Trophoblast cell (in vitro differentiated cells and primary cell): ENCODE results near the gene SMPD3.

Source experiments
- DNase-seq, 2 donors: peaks; one replicate each; pipeline ENCODE4 v3.0.0-alpha.2; 2016
- H2AFZ ChIP-seq: 2 replicates; pipeline ENCODE4 v1.6.1; 2013; ENCODE audit warnings: low read length, moderate library complexity, mild to moderate bottlenecking; ENCODE audit not compliant: insufficient read depth, poor library complexity
- H2AK5ac ChIP-seq: 2 replicates; pipeline ENCODE4 v1.6.1; 2013; ENCODE audit warnings: mild to moderate bottlenecking, low read length
- H2BK120ac ChIP-seq: 2 replicates; pipeline ENCODE4 v1.6.1; 2013; ENCODE audit warnings: low read length, mild to moderate bottlenecking, moderate library complexity; ENCODE audit not compliant: insufficient read depth, poor library complexity
- H2BK12ac ChIP-seq: 2 replicates; pipeline ENCODE4 v1.6.1; 2013; ENCODE audit warnings: mild to moderate bottlenecking, low read length, moderate library complexity
- H2BK5ac ChIP-seq: 2 replicates; pipeline ENCODE4 v1.6.1; 2013; ENCODE audit warnings: low read length, low read depth, moderate library complexity, mild to moderate bottlenecking; ENCODE audit not compliant: poor library complexity
- H3K14ac ChIP-seq: 2 replicates; pipeline ENCODE4 v1.6.1; 2013; ENCODE audit warnings: mild to moderate bottlenecking, low read length
- H3K18ac ChIP-seq: 2 replicates; pipeline ENCODE4 v1.6.1; 2013; ENCODE audit warnings: mild to moderate bottlenecking, low read length
- H3K23ac ChIP-seq: 2 replicates; pipeline ENCODE4 v1.6.1; 2013; ENCODE audit warnings: low read length
- H3K27ac ChIP-seq: 2 replicates; pipeline ENCODE4 v1.5.1; 2013; ENCODE audit warnings: low read depth, mild to moderate bottlenecking, inconsistent platforms, low read length, moderate library complexity
- H3K27me3 ChIP-seq: 2 replicates; pipeline ENCODE4 v1.6.1; 2013; ENCODE audit warnings: inconsistent platforms, mild to moderate bottlenecking, low read length, moderate library complexity; ENCODE audit not compliant: insufficient read depth
- H3K36me3 ChIP-seq, 2 experiments: 1 replicate in 1 of 2; 2 replicates in 1 of 2; pipeline ENCODE4 v1.6.1; 2013; ENCODE audit warnings: low read length in 2 of 2, mild to moderate bottlenecking in 2 of 2, moderate library complexity in 1 of 2; ENCODE audit not compliant: insufficient read depth in 2 of 2, control insufficient read depth in 1 of 2
- H3K4ac ChIP-seq: 2 replicates; pipeline ENCODE4 v1.6.1; 2013; ENCODE audit warnings: low read depth, mild to moderate bottlenecking, low read length, moderate library complexity
- H3K4me1 ChIP-seq, 2 experiments: 1 replicate in 1 of 2; 2 replicates in 1 of 2; pipeline ENCODE4 v1.6.1; 2013; ENCODE audit warnings: low read length in 2 of 2, mild to moderate bottlenecking in 2 of 2, moderate library complexity in 1 of 2; ENCODE audit not compliant: insufficient read depth in 2 of 2, control insufficient read depth in 1 of 2
- H3K4me2 ChIP-seq: 2 replicates; pipeline ENCODE4 v1.6.1; 2013; ENCODE audit warnings: inconsistent platforms, mild to moderate bottlenecking, low read length, moderate library complexity
- H3K4me3 ChIP-seq: 2 replicates; pipeline ENCODE4 v1.5.1; 2013; ENCODE audit warnings: mild to moderate bottlenecking, low read depth, low read length, inconsistent platforms
- H3K79me1 ChIP-seq: one replicate; pipeline ENCODE4 v1.6.1; 2013; ENCODE audit warnings: low read length
- H3K79me2 ChIP-seq: 2 replicates; pipeline ENCODE4 v1.6.1; 2013; ENCODE audit warnings: low read length, mild to moderate bottlenecking; ENCODE audit not compliant: control insufficient read depth, insufficient read depth, poor library complexity
- H3K9ac ChIP-seq: 2 replicates; pipeline ENCODE4 v1.6.1; 2013; ENCODE audit warnings: mild to moderate bottlenecking, low read length
- H3K9me3 ChIP-seq: 2 replicates; pipeline ENCODE4 v1.6.1; 2013; ENCODE audit warnings: low read depth, mild to moderate bottlenecking, control low read depth, inconsistent platforms, low read length; ENCODE audit not compliant: insufficient read depth
- H4K12ac ChIP-seq: 2 replicates; pipeline ENCODE4 v1.6.1; 2013; ENCODE audit warnings: low read depth, mild to moderate bottlenecking, low read length, moderate library complexity
- H4K8ac ChIP-seq: 2 replicates; pipeline ENCODE4 v1.6.1; 2013; ENCODE audit warnings: low read depth, mild to moderate bottlenecking, low read length, moderate library complexity
- H4K91ac ChIP-seq: one replicate; pipeline ENCODE4 v1.6.1; 2013; ENCODE audit warnings: low read depth, mild to moderate bottlenecking, low read length, moderate library complexity
- WGBS: extraction: QIAGEN DNeasy Blood & Tissue Kit; methylation state at CpG from one replicate; pipeline ENCODE4 v1.1.7; 2013; ENCODE audit warnings: missing lambda C conversion rate; ENCODE audit not compliant: insufficient read length, insufficient coverage; ENCODE audit errors: extremely low coverage; 5-methylcytosine and 5-hydroxymethylcytosine counted together

SMPD3 gene

DNA sequence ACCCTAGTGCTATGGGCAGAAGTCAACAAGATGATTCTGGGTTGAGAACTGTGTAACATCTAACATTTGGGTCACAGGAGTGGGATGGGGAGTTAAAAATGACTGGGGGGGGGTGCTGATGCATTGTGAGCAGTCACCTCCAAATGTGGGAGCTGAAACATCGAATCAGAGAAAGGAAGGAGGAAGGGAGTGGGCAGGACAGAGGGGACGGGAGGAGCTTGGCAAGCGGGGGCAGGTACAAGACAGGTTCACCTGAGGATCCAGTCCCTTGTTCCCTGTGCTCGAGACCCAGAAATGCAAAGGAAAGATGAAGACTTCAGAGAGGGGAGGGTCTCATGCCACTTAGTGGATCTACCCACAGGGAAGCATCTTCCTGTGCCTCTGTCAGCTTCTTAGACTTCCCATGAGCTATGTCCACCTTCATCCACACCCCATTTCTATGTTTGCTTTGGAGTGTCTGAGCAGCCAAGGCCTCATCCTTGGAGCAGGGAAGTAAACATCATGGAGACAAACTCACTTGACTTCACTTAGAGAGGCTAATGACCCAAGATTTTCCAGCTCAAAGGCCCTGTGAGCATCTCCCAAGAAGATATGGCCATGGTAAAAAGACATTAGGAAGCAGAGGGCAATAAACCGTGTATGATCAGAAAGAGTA is 20.5 kb downstream of the SMPD3 start:
- H3K4me1 ChIP-seq = no peaks in the 10 kb centered on the region
- H3K4ac ChIP-seq = no peak overlapping the region
- no peaks in the 10 kb centered on the region for H3K79me1 ChIP-seq
- no peaks in the 10 kb centered on the region for H3K79me2 ChIP-seq
- H3K4me3 ChIP-seq = no peak overlapping the region
- H3K14ac ChIP-seq = no peak overlapping the region
- WGBS = no CpG with 5 or more reads among the region's 5 CpGs
- no peaks in the 10 kb centered on the region for H3K27me3 ChIP-seq
- H3K23ac ChIP-seq = no peak overlapping the region
- DNase-seq = no peak
- no peak overlapping the region for H4K8ac ChIP-seq
- no peak overlapping the region for H2AK5ac ChIP-seq
- no peak overlapping the region for H3K27ac ChIP-seq
- no peak overlapping the region for H3K18ac ChIP-seq
- H4K91ac ChIP-seq = no peak overlapping the region
- H3K4me2 ChIP-seq = no peak overlapping the region
- H3K9ac ChIP-seq = no peak overlapping the region
- H3K9me3 ChIP-seq = no peaks in the 10 kb centered on the region
- H2BK5ac ChIP-seq = no peak overlapping the region
- no peak overlapping the region for H4K12ac ChIP-seq
- no peak overlapping the region for H2BK120ac ChIP-seq
- H2BK12ac ChIP-seq = no peak overlapping the region
- no peak overlapping the region for H2AFZ ChIP-seq
- H3K36me3 ChIP-seq = no peaks in the 10 kb centered on the region

DNA sequence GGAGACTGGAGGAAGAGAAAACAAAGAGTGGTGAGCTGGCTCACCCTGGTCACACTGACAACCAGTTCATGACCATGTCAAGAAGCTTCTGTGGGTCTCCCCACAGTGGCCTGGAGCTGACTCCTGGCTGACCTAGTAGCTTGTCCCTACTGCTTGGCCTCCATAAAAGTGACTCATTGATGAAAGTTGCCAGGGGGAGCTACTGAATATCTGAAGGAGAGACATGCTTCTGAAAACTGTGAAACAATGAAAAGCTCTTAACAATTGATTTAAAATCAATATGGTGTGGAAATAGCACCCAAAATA is 22.0 kb downstream of the SMPD3 start:
- no peak overlapping the region for H3K18ac ChIP-seq
- no peak overlapping the region for H3K23ac ChIP-seq
- H3K4me3 ChIP-seq = no peak overlapping the region
- H3K9me3 ChIP-seq = peaks cover under 1% of the 10 kb centered on the region
- no peak overlapping the region for H2AFZ ChIP-seq
- no peak overlapping the region for H3K14ac ChIP-seq
- no peak overlapping the region for H4K8ac ChIP-seq
- H3K27ac ChIP-seq = no peak overlapping the region
- H3K79me1 ChIP-seq = no peaks in the 10 kb centered on the region
- H4K12ac ChIP-seq = no peak overlapping the region
- no peaks in the 10 kb centered on the region for H3K36me3 ChIP-seq
- no peak overlapping the region for H2BK120ac ChIP-seq
- no peak overlapping the region for H2BK12ac ChIP-seq
- H3K79me2 ChIP-seq = no peaks in the 10 kb centered on the region
- H3K4ac ChIP-seq = no peak overlapping the region
- no peak overlapping the region for H2AK5ac ChIP-seq
- DNase-seq = no peak
- H3K4me1 ChIP-seq = no peaks in the 10 kb centered on the region
- no peak overlapping the region for H4K91ac ChIP-seq
- H3K9ac ChIP-seq = no peak overlapping the region
- H3K4me2 ChIP-seq = no peak overlapping the region
- no peaks in the 10 kb centered on the region for H3K27me3 ChIP-seq
- H2BK5ac ChIP-seq = no peak overlapping the region

DNA sequence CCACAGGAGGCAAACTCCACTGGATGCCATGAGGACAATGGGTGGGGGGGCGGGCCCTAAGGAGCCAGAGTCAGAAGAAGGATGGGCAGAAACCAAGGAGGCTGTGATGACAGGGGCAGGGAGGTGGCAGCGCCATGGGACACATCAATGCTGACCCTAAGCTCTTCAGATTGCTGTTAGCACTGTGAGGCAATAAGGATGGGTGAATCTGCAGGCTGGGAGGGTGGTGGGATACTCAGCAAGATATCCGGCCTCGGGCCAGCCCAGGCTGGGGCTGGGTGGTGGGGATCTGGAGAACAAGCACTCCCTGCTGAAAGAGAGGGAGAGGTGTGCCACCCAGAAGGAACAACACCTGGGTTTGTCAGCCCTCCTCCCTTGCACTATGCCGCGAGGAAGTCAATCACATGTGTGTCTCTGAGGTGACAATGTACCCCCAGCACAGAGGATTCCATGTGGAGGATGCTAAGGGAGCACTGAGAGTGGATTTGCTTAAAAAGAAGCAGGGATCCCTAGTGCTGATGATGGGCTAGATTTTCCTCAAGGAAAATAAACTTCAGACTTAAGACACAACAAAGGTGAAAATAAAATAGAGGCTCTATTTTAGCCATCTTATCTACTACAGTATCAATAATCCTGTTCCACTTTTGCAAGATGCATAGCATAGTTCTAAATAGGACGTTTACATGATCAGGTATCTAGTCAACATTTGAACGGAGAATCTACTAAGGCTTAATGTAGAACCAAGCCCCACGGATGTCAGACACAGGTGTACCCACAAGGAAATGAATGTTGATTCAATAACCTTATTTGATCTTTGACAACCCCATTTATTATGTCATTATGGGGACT is 22.6 kb downstream of the SMPD3 start:
- H3K9me3 ChIP-seq = peaks cover 3% of the 10 kb centered on the region
- no peak overlapping the region for H2AK5ac ChIP-seq
- H4K8ac ChIP-seq = no peak overlapping the region
- H3K18ac ChIP-seq = no peak overlapping the region
- H3K4me2 ChIP-seq = no peak overlapping the region
- no peak overlapping the region for H2BK12ac ChIP-seq
- no peak overlapping the region for H4K91ac ChIP-seq
- no peaks in the 10 kb centered on the region for H3K79me1 ChIP-seq
- no peaks in the 10 kb centered on the region for H3K4me1 ChIP-seq
- H3K27me3 ChIP-seq = no peaks in the 10 kb centered on the region
- H3K36me3 ChIP-seq = no peaks in the 10 kb centered on the region
- no CpG with 5 or more reads among the region's 9 CpGs for WGBS
- H3K14ac ChIP-seq = no peak overlapping the region
- H3K4ac ChIP-seq = no peak overlapping the region
- no peak overlapping the region for H2BK120ac ChIP-seq
- H4K12ac ChIP-seq = no peak overlapping the region
- H2AFZ ChIP-seq = no peak overlapping the region
- no peak overlapping the region for H2BK5ac ChIP-seq
- H3K4me3 ChIP-seq = peak overlapping the region; percentile 49
- no peak overlapping the region for H3K9ac ChIP-seq
- no peak for DNase-seq
- no peak overlapping the region for H3K27ac ChIP-seq
- no peak overlapping the region for H3K23ac ChIP-seq
- no peaks in the 10 kb centered on the region for H3K79me2 ChIP-seq

DNA sequence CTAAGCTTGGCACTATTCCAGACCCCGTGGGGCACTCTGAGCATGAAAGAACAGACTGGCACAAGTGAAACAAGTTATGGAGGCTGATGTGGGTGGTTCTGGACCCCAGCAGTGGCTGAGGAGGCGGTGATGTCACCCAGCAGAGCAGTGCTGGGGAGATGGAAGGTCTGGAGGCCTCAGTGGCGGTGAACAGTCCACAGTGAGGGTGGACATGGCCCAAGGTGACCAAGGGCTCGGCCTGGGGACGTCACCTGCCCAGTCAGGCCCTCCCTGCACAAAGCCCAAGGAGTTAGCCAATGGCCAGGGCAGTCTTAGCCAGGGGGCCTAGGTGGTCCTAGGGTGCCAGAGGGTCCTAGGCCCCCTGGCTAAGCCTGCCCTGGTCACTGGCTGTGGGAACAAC is 24.5 kb downstream of the SMPD3 start:
- no peak overlapping the region for H2BK120ac ChIP-seq
- H3K27me3 ChIP-seq = no peaks in the 10 kb centered on the region
- H3K18ac ChIP-seq = no peak overlapping the region
- H2AFZ ChIP-seq = no peak overlapping the region
- no peak overlapping the region for H4K12ac ChIP-seq
- no peaks in the 10 kb centered on the region for H3K36me3 ChIP-seq
- no peak overlapping the region for H2AK5ac ChIP-seq
- peaks cover 3% of the 10 kb centered on the region for H3K9me3 ChIP-seq
- H3K4me1 ChIP-seq = no peaks in the 10 kb centered on the region
- H3K14ac ChIP-seq = no peak overlapping the region
- no peak overlapping the region for H3K27ac ChIP-seq
- no peak overlapping the region for H2BK5ac ChIP-seq
- no peaks in the 10 kb centered on the region for H3K79me2 ChIP-seq
- no peak overlapping the region for H3K9ac ChIP-seq
- no peak overlapping the region for H3K23ac ChIP-seq
- H3K4me3 ChIP-seq = no peak overlapping the region
- no peak overlapping the region for H3K4me2 ChIP-seq
- H4K91ac ChIP-seq = no peak overlapping the region
- DNase-seq = no peak
- no CpG with 5 or more reads among the region's 5 CpGs for WGBS
- H3K79me1 ChIP-seq = no peaks in the 10 kb centered on the region
- no peak overlapping the region for H4K8ac ChIP-seq
- H2BK12ac ChIP-seq = no peak overlapping the region
- H3K4ac ChIP-seq = no peak overlapping the region
